Fibroblast of skin of abdomen (primary cell): Measurements from ENCODE around the gene ARHGEF10L.
"Not testable (repeated sequence)": the region's sequence is repeated elsewhere in the genome, so short reads cannot be mapped to it uniquely, and the experiment has no call there.

Source experiments
- DNase-seq: peaks from one replicate; pipeline ENCODE4 v3.0.0-alpha.2; 2013

Gene ARHGEF10L

GRCh38 chr1:17744666-17745478 lies 205.4 kb downstream of the ARHGEF10L start:
- DNase-seq: no peak

- no peak for DNase-seq
Measured at GRCh38 chr1:17745479-17745955, 206.0 kb downstream of the ARHGEF10L start.

GRCh38 chr1:17746281-17746680 lies 206.8 kb downstream of the ARHGEF10L start:
- not testable (repeated sequence) for DNase-seq

- no peak for DNase-seq
Measured at GRCh38 chr1:17746920-17747319, 207.4 kb downstream of the ARHGEF10L start.
